Naive thymus-derived CD4-positive, alpha-beta T cell (primary cell): ENCODE measurements around the gene CDYL2. TPM values are rescaled to one million over a fixed set of nuclear protein-coding genes. Genes with fewer than 3 reads are reported as not detected.

Source experiments
- ATAC-seq: fragments of 150-1000 bp; cut with Tn5 transposase; 2 replicates; pipeline ENCODE4 v1.10.0; 2021; ENCODE audit warnings: mild to moderate bottlenecking, moderate library complexity
- CTCF ChIA-PET: fragments of 350-600 bp; sonication (Branson Sonifier 250); formaldehyde crosslinking; loops from one replicate; lab custom pipeline; 2021; ENCODE audit warnings: antibody characterized with exemption; lab: Charles Lee
- POLR2A ChIA-PET: fragments of 350-600 bp; sonication (Branson Sonifier 250); formaldehyde crosslinking; loops from one replicate; lab custom pipeline; 2021; ENCODE audit warnings: antibody characterized with exemption, inconsistent platforms; lab: Charles Lee
- DNase-seq, 9 donors: peaks; one replicate each; pipeline versions ENCODE4 v3.0.0 to v3.0.0-alpha.2; 2020 to 2022; ENCODE audit warnings: mixed read lengths in 1 of 9
- H3K27ac ChIP-seq: one replicate; pipeline ENCODE4 v1.7.0; 2013; ENCODE audit warnings: mild to moderate bottlenecking, low read depth, low read length, moderate library complexity
- H3K27me3 ChIP-seq, 2 donors: one replicate each; pipeline ENCODE4 v1.7.0; 2013; ENCODE audit warnings: low read length in 2 of 2, mild to moderate bottlenecking in 2 of 2, moderate library complexity in 2 of 2; ENCODE audit not compliant: control insufficient read depth in 2 of 2, insufficient read depth in 2 of 2
- H3K36me3 ChIP-seq, 3 experiments: 1 replicate in 2 of 3; 2 replicates in 1 of 3; pipeline ENCODE4 v1.7.0; 2013; ENCODE audit warnings: low read length in 3 of 3, mild to moderate bottlenecking in 3 of 3, moderate library complexity in 1 of 3; ENCODE audit not compliant: insufficient read depth in 3 of 3, control insufficient read depth in 2 of 3
- H3K4me1 ChIP-seq, 2 donors: one replicate each; pipeline ENCODE4 v1.7.0; 2013; ENCODE audit warnings: low read length in 2 of 2, mild to moderate bottlenecking in 2 of 2, moderate library complexity in 1 of 2; ENCODE audit not compliant: control insufficient read depth in 2 of 2, insufficient read depth in 2 of 2
- H3K4me3 ChIP-seq: 2 replicates; pipeline ENCODE4 v1.7.0; 2013; ENCODE audit warnings: mild to moderate bottlenecking, low read length
- H3K9me3 ChIP-seq, 3 experiments: 1 replicate in 2 of 3; 2 replicates in 1 of 3; pipeline ENCODE4 v1.7.0; 2013; ENCODE audit warnings: low read length in 3 of 3; ENCODE audit not compliant: control insufficient read depth in 2 of 3
- H3K27ac Mint-ChIP-seq, 9 donors: one replicate each; pipeline ENCODE4 v1.8.0; 2020 to 2022; ENCODE audit warnings: mixed read lengths in 9 of 9, mild to moderate bottlenecking in 8 of 9, moderate library complexity in 5 of 9, inconsistent platforms in 2 of 9
- H3K27me3 Mint-ChIP-seq, 5 donors: one replicate each; pipeline ENCODE4 v1.8.0; 2021 to 2022; ENCODE audit warnings: mixed read lengths in 5 of 5, mild to moderate bottlenecking in 1 of 5
- H3K36me3 Mint-ChIP-seq, 5 donors: one replicate each; pipeline ENCODE4 v1.8.0; 2020 to 2022; ENCODE audit warnings: mixed read lengths in 5 of 5, mild to moderate bottlenecking in 3 of 5, inconsistent platforms in 1 of 5
- H3K4me1 Mint-ChIP-seq, 7 donors: one replicate each; pipeline ENCODE4 v1.8.0; 2020 to 2022; ENCODE audit warnings: mixed read lengths in 7 of 7, mild to moderate bottlenecking in 3 of 7, inconsistent platforms in 1 of 7
- H3K4me3 Mint-ChIP-seq, 10 donors: one replicate each; pipeline ENCODE4 v1.8.0; 2020 to 2022; ENCODE audit warnings: mild to moderate bottlenecking in 10 of 10, mixed read lengths in 10 of 10, moderate library complexity in 6 of 10, inconsistent platforms in 2 of 10
- H3K9me3 Mint-ChIP-seq, 11 donors: one replicate each; pipeline ENCODE4 v1.8.0; 2020 to 2022; ENCODE audit warnings: mixed read lengths in 11 of 11, mild to moderate bottlenecking in 4 of 11, inconsistent platforms in 1 of 11, moderate library complexity in 1 of 11
- intact Hi-C, 2 donors: fragments of 100-400 bp; cut with micrococcal nuclease; formaldehyde crosslinking; loops; one replicate each; pipeline ENCODE4 v1.15.1; 2023
- polyA plus RNA-seq, 2 donors: library from polyadenylated mRNA; unstranded; fragments of 300-500 nt; fragmentation: Illumina TruSeq; gene quantifications; one replicate each; pipeline ENCODE4 v1.2.3, GENCODE V29; 2021
- total RNA-seq, 6 experiments: library from RNA in 5 of 6; stranded (reverse) in 5 of 6; gene quantifications; 1 replicate in 5 of 6; 2 replicates in 1 of 6; pipeline ENCODE4 v1.2.3 and lab custom pipeline; 2021 to 2026

Gene CDYL2
- total and polyA plus RNA-seq, 7 experiments from 2014 or later: 0.61 to 71.3 (median 21.0) TPM

DNA sequence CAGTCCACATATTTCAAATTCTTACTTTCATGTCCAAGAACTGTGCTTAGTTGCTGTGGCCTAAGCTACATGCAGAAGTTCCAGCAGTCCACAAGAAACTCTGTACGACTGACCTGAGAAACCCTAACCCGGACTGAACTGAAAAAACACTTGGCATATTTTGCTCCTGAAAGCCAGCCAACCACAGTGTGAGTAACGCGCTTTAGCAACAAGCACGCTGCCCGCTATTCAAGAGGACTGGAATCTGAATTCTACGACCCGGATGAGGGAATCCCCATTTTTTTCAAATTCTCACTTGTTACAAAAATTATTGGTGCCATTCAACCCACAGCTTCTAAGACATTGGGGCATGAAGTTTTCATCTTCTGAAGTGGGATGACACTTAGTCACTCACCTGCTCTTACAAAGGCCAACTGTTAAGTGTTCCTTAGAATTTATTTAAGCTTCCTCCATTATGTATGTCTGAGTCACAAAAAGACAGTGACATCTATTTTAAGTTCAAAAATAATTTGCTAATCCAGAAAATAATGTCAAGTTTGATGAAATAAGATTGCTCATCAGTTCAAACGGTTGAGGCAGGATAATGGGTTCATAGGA, 78.7 kb downstream of the CDYL2 start:
- no peaks in the 10 kb centered on the region for H3K27me3 ChIP-seq
- ChIA-PET CTCF (interaction anchor here (0.5 kb wide), 1 partner anchor 1033 kb away, joined by 3 read pairs; no protein-coding TSS in a partner anchor), POLR2A (no interaction called here)
- Mint-ChIP-seq H3K27me3 (no peaks in the 10 kb centered on the region), H3K27ac (no peak overlapping the region), H3K9me3 (peaks cover 1 to 19% (median 8%) of the 10 kb centered on the region in 11 donors), H3K36me3 (peaks cover 0 to 44% (median 1%) of the 10 kb centered on the region in 5 donors), H3K4me1 (peaks cover 8 to 35% (median 16%) of the 10 kb centered on the region in 7 donors), H3K4me3 (no peak overlapping the region)
- no peaks in the 10 kb centered on the region for H3K36me3 ChIP-seq
- no peaks in the 10 kb centered on the region for H3K9me3 ChIP-seq
- ATAC-seq (no peak), DNase-seq (no peak)
- H3K4me3 ChIP-seq: no peak overlapping the region
- intact Hi-C loops: no loop called here
- H3K27ac ChIP-seq: no peak overlapping the region
- peaks cover 0 to under 1% of the 10 kb centered on the region in 2 donors for H3K4me1 ChIP-seq

DNA sequence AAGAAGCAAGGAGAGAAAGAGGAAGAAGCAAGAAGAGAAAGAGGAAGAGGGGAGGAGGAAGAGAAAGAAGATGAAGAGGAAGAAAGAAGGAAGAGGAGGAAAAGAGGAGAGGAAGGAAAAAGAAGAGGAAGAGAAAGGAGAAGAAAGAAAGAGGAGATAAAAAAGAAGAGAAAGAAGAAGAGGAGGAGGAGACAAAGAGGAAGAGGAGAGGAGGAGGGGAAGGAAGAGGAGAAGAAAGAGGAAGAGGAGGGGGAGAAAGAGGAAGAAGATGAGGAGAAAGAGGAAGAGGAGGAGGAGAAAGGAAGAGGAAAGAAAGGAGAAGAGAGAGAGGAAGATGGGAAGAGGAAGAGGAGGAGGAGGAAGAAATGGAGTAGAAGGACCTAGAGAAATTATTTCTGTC, 80.4 kb downstream of the CDYL2 start:
- no peak for ATAC-seq
- CTCF ChIA-PET: no interaction called here
- intact Hi-C loops: no loop called here
- H3K36me3 Mint-ChIP-seq: peaks cover 0 to 39% (median 0%) of the 10 kb centered on the region in 5 donors
- DNase-seq: no peak
- peak overlapping the region in 1 of 9 donors; percentile 26 for H3K27ac Mint-ChIP-seq
- peaks cover 0 to 18% (median 7%) of the 10 kb centered on the region in 11 donors for H3K9me3 Mint-ChIP-seq
- H3K27me3 Mint-ChIP-seq: no peaks in the 10 kb centered on the region
- H3K4me1 Mint-ChIP-seq: peaks cover 8 to 51% (median 26%) of the 10 kb centered on the region in 7 donors
- H3K4me3 Mint-ChIP-seq: no peak overlapping the region
- Histone ChIP-seq H3K27ac (no peak overlapping the region), H3K27me3 (no peaks in the 10 kb centered on the region), H3K4me1 (peaks cover 8 to 14% of the 10 kb centered on the region in 2 donors), H3K4me3 (no peak overlapping the region), H3K36me3 (no peaks in the 10 kb centered on the region), H3K9me3 (no peaks in the 10 kb centered on the region)
- POLR2A ChIA-PET: no interaction called here

DNA sequence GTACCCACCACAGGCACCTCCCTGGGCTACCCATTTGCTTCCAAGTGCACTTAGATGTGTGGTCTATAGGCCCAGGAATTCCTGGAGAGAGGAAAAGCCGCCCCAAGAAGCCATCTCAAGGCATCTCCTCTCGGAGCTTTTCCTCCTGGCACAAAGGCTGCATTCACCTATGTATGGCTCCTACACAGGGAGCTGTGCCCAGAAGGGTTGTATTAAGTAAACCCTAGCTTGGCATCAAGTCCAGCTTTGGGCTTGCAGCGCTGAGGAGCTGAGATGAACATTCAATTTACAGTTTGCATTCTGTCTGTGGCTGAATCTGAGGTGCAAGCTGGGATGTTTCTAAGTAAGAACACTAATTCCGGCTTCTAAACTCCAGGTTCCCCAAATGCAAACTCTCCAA, 81.3 kb downstream of the CDYL2 start:
- POLR2A ChIA-PET: no interaction called here
- Mint-ChIP-seq H3K27me3 (no peaks in the 10 kb centered on the region), H3K9me3 (peaks cover 0 to 18% (median 6%) of the 10 kb centered on the region in 11 donors), H3K36me3 (peaks cover 0 to 37% (median 0%) of the 10 kb centered on the region in 5 donors), H3K4me3 (no peak overlapping the region), H3K4me1 (peaks cover 8 to 51% (median 26%) of the 10 kb centered on the region in 7 donors), H3K27ac (no peak overlapping the region)
- ATAC-seq: no peak
- DNase-seq: no peak
- H3K27me3 ChIP-seq: no peaks in the 10 kb centered on the region
- intact Hi-C loops: no loop called here
- CTCF ChIA-PET: interaction anchor here (0.7 kb wide), 1 partner anchor 143 kb away, joined by 3 read pairs; no protein-coding TSS in a partner anchor
- no peak overlapping the region for H3K27ac ChIP-seq
- H3K9me3 ChIP-seq: no peaks in the 10 kb centered on the region
- no peak overlapping the region for H3K4me3 ChIP-seq
- H3K4me1 ChIP-seq: peaks cover 8 to 14% of the 10 kb centered on the region in 2 donors
- no peaks in the 10 kb centered on the region for H3K36me3 ChIP-seq

DNA sequence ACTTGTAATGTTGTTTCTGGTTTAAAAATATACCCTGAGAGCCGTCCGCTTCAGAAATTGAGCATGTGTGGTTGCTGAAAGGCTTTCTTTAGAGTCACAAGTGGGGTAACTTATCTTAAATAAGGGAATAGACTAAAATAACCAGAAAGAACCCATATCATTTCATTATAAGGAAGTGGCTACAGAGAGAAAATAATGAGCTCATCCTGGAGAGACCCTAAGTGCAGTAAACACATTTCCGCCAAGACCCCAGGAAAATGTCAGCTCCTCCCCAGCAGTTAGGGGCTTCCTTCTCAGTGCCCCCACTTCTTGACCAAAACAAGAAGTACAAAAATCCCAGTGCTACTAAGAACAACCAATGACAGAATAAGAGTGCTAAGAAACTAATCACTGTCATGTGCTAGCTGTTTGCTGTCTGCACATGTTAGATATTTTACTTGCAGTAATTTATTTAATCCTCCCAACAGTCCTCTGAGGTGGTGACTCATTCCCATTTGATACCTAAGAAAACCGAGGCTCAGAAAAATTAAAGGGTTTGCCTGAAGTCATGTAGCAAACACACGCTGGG, 83.5 kb downstream of the CDYL2 start:
- Histone ChIP-seq H3K9me3 (no peaks in the 10 kb centered on the region), H3K4me3 (no peak overlapping the region), H3K27ac (no peak overlapping the region), H3K27me3 (no peaks in the 10 kb centered on the region), H3K4me1 (peaks cover 8 to 14% of the 10 kb centered on the region in 2 donors), H3K36me3 (no peaks in the 10 kb centered on the region)
- H3K27ac Mint-ChIP-seq: peak overlapping the region in 2 of 9 donors; percentile 36 to 41
- ChIA-PET POLR2A (no interaction called here), CTCF (no interaction called here)
- DNase-seq (no peak), ATAC-seq (no peak)
- peaks cover 0 to 14% (median 4%) of the 10 kb centered on the region in 11 donors for H3K9me3 Mint-ChIP-seq
- no peak overlapping the region for H3K4me3 Mint-ChIP-seq
- peaks cover 0 to 27% (median 0%) of the 10 kb centered on the region in 5 donors for H3K36me3 Mint-ChIP-seq
- no peaks in the 10 kb centered on the region for H3K27me3 Mint-ChIP-seq
- H3K4me1 Mint-ChIP-seq: peaks cover 8 to 36% (median 11%) of the 10 kb centered on the region in 7 donors
- intact Hi-C loops: no loop called here

DNA sequence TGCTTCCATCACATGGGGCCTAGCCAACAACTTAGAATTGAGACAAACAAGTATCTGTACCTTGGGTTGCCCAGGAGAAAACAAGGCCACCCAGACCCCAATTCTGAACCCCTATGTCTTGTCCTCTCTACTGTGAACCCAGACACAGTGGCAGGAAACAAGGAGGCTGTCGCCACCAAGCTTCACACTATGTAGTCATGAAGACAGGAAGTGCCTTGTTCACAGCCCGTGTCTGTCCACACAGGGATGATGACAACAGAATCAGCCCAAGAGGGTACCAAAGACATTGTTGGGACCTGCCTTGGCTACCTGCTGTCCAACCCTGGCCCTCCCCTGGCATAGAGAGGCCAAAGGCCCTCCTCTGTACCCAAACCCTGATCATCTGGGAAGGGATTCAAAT, 84.8 kb downstream of the CDYL2 start:
- Mint-ChIP-seq H3K27ac (peak overlapping the region in 5 of 9 donors; percentile 12 to 78 (median 32)), H3K9me3 (peaks cover 0 to 9% (median 4%) of the 10 kb centered on the region in 11 donors), H3K4me3 (peak overlapping the region in 1 of 10 donors; percentile 16), H3K27me3 (no peaks in the 10 kb centered on the region), H3K4me1 (peaks cover 7 to 26% (median 11%) of the 10 kb centered on the region in 7 donors), H3K36me3 (peaks cover 0 to 16% (median 0%) of the 10 kb centered on the region in 5 donors)
- Histone ChIP-seq H3K27ac (no peak overlapping the region), H3K36me3 (no peaks in the 10 kb centered on the region), H3K9me3 (no peaks in the 10 kb centered on the region), H3K4me1 (peaks cover 8 to 14% of the 10 kb centered on the region in 2 donors), H3K4me3 (no peak overlapping the region), H3K27me3 (no peaks in the 10 kb centered on the region)
- ATAC-seq: peak; percentile 75
- CTCF ChIA-PET: interaction anchor here (1.0 kb wide), 1 partner anchor 188 kb away, joined by 3 read pairs; no protein-coding TSS in a partner anchor
- POLR2A ChIA-PET: no interaction called here
- intact Hi-C loops: loop anchor here (5.0 to 10.0 kb wide), 2 partner anchors 65 to 83 kb away; partner anchors contain the start of gene CDYL2 (in 1 of the 2)
- peak in 3 of 9 donors; percentile 5 to 8 (median 7) for DNase-seq

DNA sequence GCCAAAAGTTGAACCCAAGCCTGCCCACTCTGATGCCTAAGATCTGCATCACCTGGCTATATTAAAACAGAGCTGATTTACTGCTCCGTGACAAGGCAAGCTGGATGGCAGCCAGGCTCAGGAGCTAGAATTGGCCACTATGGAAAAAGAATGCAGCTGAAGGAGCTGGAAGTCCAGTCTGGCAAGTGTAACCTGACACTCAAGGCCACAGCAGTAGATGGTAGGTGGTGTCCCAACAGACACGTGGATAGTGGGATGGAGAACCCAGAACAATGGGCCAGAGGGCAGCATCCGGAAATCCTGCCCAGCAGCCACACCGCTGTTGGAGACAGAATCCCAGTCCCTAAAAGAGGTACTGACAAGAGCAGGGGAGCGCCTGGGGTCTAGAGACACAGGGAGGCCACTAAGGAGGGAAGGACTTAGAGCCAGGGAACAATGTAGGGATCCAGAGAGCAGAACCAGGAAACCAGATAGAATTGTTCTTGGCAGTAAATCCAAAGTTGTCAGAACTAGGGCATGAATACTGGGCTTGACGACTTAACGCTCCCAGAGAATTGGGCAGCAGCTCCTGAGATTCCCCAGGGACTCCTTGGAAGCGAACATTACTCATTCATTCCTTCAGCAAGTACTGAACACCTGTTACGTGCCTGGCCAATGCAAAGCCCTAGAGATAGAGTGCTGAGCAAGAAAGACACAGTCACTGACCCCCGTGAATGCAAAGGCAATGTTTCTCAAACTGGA, 85.7 kb downstream of the CDYL2 start:
- H3K4me1 Mint-ChIP-seq: peaks cover 4 to 22% (median 11%) of the 10 kb centered on the region in 7 donors
- no peaks in the 10 kb centered on the region for H3K9me3 ChIP-seq
- intact Hi-C loops: loop anchor here (5.0 to 10.0 kb wide), 2 partner anchors 64 to 84 kb away; partner anchors contain the start of gene CDYL2 (in 1 of the 2)
- peaks cover 0 to 8% (median 4%) of the 10 kb centered on the region in 11 donors for H3K9me3 Mint-ChIP-seq
- no peaks in the 10 kb centered on the region for H3K36me3 ChIP-seq
- DNase-seq (no peak), ATAC-seq (no peak)
- H3K27ac ChIP-seq: no peak overlapping the region
- H3K4me1 ChIP-seq: peaks cover 8 to 14% of the 10 kb centered on the region in 2 donors
- POLR2A ChIA-PET: no interaction called here
- H3K4me3 ChIP-seq: no peak overlapping the region
- peak overlapping the region in 1 of 9 donors; percentile 38 for H3K27ac Mint-ChIP-seq
- no peak overlapping the region for H3K4me3 Mint-ChIP-seq
- H3K36me3 Mint-ChIP-seq: peaks cover 0 to 11% (median 0%) of the 10 kb centered on the region in 5 donors
- H3K27me3 ChIP-seq: no peaks in the 10 kb centered on the region
- CTCF ChIA-PET: no interaction called here
- H3K27me3 Mint-ChIP-seq: no peaks in the 10 kb centered on the region
